GM21367 (cell line): ENCODE measurements around the gene RBFOX2.
"Not testable (repeated sequence)": the region's sequence is repeated elsewhere in the genome, so short reads cannot be mapped to it uniquely, and the experiment has no call there.

Experiments used
- ATAC-seq: cut with Tn5 transposase; IDR thresholded peaks from one replicate; pipeline ENCODE4 v1.9.1; 2021; ENCODE audit not compliant: unreplicated experiment

RBFOX2 gene

DNA sequence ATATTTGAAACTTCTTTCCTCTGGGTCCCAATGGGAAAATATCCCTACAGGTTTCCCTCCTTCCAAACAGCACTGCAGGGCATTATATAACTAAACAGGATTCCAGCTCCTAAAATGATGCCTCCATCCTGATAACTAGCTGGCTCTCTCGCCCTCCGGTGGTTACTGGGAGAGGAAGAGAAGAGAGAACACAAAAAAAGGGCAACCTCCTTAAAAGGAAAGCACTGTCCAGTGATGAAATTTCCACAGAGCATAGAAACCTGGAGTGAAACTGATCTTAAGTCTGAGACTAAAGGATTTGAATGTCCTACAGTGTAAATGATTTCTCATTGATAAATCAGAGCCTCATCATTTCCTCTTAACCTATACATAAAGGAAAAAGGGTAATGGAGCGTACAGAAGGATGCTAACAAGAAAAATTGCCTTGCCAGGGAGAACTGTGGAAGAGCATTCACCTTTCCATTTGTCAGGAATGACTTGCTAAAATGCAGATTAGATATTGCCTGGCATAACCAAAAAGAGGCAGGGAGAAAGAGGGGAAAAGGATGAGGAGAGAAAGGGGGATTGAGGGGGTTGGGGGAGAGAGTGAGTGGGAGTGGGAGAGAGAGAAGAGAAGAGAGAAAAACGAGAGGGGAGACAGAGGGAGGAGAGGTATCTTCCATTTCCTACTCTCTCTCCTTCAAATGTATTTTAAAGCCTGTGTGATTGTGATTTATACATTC is 189.6 kb downstream of the RBFOX2 start:
- no peak for ATAC-seq

DNA sequence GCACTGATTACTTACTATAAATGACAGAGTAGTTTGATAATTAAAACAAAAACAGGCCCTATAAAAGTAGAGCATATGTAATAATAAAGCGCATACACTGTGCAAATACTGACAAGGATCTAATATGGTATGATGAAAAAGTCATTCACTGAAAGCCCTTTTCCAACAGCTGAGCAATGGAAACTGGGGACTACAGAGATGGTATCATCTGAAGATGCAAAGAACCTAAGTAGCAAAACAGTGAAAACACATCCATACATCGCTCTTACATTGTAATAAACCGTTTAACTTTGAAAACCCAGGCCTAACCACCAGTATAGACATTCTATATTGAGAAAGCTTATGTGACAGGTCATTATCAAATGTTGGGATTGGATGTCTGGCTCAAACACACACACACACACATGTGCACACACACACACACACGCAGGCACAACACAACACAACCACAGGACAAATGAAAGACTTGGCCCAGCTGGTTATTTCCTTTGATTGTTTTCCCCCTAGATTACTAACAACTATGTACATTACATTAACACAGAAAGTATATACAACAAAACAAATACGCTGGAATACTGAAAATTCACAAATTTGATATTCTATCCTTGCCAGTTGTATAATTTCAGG is 191.4 kb downstream of the RBFOX2 start:
- ATAC-seq: no peak

DNA sequence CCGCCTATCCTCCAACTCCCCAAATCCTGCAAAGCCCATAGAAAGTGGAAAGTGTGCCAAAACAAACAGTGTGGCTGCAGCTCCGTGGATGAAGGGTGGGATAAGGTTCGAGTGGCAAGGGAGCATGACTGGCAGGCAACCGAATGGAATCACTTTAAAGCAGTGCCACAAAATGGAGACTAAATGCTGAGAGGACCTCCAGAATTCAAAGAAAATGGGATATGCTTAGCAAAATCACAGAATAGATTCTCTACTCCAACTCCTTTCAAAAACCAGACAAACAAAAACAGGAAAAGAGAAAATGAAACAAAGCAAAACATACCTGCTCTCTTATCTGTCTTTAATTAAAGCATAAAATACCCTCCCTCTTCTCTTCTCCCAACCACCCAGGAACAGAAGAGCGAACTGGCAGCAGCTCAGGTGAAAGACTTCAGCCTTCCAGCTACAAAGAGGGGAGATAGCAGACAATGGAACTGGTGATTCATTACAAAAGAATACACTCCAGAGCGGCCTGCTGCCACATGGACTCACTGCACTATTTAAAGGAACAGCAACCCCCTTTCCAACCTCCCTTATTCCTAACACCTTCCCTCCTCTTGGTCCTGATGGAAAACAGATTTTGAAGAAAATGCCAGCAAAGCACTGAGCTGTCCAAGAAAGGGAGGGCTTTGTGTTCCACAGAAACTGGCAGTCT is 192.5 kb downstream of the RBFOX2 start:
- no peak for ATAC-seq

DNA sequence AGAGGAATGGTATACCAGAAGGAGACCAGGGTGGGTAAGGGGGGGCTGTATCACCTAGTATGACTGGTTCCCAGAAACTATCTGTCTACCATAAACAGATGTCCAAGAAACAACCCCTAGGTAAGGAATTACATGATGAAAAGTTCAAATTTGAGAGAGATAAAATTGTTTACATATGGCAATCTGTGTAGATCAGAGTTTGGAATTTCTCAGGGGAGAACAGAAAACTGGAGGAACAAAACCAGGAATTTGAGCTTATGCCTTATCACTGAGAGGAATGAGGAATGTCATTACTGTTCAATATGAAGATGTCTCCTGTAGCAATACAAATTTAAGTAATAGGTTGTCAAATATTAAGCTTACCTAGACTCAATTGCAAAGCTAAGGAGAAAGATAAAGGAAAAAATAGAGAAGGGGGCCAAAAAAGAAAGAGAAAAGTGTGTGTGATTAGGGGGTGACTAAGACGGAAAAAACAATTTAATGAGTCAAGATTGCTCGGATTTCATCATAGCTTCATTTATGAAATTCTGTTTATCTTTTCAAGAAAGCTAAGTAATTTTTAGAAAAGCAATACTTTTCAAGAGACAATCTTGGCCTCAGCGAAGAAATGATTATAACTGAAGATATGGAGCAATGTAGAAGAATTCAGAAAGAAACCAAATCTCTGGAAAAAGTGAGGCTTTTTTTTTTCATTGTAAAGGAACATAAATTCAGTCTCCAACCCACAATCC is 193.2 kb downstream of the RBFOX2 start:
- no peak for ATAC-seq

DNA sequence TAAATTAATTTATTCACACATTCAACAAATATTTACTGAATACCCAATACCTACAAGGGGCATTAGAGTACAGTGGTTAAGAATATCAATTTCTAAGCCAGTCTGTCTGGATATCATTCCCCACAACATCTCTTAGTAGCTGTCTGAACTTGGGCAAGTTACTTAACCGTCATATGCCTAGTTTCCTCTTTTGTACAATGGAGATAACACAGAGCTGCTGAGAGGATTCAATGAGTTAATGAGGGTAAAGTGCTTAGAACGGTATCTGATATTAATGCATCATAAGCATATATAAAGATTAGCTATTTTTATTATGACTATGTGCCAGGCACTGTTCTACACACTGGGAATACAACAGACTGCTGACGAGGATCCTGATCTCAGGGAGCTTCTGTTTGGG is 194.6 kb downstream of the RBFOX2 start:
- no peak for ATAC-seq

DNA sequence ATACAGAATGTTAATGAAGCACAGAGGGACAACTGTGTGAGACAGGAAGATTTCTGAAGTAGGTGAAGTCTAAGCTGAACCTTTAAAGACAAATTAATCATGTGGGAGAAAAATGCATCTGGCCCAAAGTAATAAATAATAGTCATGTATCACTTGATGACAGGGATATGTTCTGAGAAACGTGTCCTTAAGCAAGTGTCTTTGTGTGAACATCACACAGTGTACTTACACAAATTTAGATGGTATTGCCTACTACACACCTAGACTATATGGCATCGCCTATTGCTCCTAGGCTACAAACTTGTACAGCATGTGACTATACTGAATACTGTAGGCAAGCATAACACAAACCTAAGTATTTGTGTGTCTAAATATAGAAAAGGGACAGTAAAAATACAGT is 198.3 kb downstream of the RBFOX2 start:
- no peak for ATAC-seq

DNA sequence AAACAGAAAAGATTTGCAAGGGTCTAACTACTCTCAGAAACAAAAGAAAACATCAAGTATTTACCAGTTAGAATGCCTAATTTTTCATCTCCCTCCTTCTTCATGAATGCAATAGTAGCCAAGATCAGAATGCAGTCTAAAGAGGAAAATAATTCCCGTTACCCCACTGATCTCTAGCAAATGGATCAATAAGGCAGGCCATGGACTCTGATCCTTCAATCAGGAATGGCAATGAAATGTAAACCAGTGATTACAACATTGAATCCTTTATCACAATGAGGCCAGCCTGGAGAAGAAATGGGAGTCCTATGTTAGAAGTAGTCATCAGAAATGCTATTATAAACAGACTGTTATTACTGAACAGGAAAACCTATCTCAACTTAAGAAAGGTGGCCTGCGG is 204.4 kb downstream of the RBFOX2 start:
- no peak for ATAC-seq

- ATAC-seq: no peak
These were observed 207.0 kb downstream of the RBFOX2 start for GRCh38 chr22:35821654-35822053.

DNA sequence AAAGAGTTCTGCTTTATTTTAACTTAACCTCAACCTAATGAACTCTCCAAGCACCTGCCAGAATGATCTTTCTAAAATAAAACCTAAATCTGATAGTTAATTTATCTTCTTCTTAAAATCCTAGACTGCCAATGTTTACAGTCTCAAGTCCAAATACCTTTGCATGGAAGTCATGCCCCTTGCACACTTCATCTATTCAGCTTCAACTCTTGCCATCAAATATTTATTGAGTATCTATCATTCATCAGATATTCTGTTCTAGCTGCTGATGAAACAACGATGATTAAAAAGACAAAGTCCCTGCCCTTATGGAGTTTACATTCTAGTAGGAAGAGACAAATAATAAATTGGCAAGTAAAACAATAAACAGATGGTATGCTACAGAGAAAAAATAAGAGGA is 209.2 kb downstream of the RBFOX2 start:
- ATAC-seq: no peak

- ATAC-seq: no peak
These were observed 209.7 kb downstream of the RBFOX2 start for GRCh38 chr22:35818897-35819296.

DNA sequence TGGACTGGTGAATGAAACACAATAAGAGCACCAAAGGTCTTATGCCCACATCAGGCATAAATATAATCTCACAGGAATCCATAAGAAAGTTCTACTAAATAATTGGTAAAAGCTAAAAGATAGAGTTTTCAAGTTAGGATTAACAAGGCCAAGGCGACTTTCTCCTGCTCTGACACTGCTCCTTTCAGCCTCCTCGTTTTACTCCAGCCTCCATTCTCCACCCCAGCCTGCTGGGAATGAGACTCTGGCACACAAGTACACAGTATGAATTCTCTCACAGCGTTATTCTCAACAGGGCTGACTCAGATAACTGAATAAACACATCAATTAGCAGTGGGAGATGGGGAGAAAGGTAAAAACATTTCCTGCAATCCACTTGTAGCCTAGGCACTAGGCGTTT is 216.0 kb downstream of the RBFOX2 start:
- no peak for ATAC-seq

- no peak for ATAC-seq
These were observed 217.0 kb downstream of the RBFOX2 start for GRCh38 chr22:35811670-35812069.

DNA sequence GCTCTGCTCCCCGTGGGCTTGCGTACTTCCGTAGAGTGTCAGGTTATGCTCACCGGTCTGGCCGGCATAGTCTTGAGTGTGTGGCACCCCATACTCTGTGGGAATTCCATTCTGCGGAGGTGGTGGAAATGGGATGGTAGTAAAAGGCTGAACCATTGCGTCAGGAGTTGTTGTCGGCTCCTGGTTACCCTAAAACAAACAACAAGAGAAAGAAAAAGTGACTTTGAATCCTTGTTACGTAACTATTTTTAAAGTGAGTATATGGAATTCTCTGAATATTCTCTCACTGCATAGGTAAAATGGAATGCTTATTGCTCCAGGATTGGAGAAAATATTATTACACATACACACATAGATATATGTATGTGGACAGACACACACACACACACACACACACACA is 218.8 kb downstream of the RBFOX2 start:
- no peak for ATAC-seq

- ATAC-seq: no peak
These were observed 220.2 kb downstream of the RBFOX2 start for GRCh38 chr22:35808377-35808776.

- not testable (repeated sequence) for ATAC-seq
These were observed 222.0 kb downstream of the RBFOX2 start for GRCh38 chr22:35806668-35807067.

DNA sequence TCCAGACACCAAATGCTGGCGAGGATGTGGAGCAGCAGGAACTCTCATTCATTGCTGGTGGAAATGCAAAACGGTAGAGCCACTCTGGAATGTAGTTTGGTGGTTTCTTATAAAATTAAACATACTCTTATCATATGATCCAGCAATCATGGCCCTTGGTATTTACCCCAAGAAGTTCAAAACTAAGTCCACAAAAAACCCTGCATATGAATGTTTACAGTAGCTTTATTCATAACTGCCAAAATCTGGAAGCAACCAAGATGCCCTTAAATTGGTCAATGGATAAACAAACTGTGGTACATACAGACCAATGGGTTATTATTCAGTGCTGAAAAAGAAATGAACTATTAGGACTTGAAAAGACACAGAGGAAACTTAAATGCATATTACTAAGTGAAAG is 223.2 kb downstream of the RBFOX2 start:
- ATAC-seq: no peak

DNA sequence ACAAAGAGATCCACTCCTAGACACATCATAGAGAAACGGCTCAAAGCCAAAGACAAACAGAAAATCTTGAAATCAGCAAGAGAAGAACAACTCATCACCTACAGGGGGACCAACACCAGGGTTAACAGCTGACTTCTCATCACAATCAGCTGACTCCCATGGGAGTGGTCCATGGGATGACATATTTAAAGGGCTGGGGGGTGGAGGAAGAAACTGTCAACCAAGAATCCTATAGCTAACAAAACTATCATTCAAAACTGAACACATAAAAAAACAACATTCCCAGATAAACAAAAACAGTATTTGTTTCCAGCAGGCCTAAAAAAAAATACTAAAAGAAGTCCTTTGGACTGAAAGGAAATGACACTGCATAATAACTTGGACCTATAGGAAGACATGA is 224.2 kb downstream of the RBFOX2 start:
- ATAC-seq: no peak

- no peak for ATAC-seq
These were observed 225.7 kb downstream of the RBFOX2 start for GRCh38 chr22:35802885-35803284.

GRCh38 chr22:35801301-35801700 is 227.3 kb downstream of the RBFOX2 start:
- ATAC-seq: not testable (repeated sequence)

DNA sequence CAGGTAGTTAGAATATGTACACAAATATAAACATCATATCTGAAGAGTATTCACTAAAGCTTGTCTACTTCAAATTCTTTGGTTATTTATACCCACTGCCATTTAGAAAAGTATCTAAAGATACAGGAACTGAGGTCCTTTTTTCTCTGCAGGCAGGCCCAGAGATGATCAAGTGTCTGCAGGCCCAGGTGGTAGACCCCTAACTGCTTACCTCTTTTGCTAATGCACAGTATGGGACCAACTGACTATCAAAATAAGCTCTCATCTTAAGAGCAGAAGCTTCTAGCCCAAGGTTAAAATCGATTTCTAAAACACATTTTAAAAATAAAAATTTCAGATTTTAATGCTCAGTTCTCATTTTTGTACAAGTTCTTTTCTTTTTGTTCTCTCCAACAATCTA is 229.5 kb downstream of the RBFOX2 start:
- no peak for ATAC-seq

GRCh38 chr22:35797411-35797810 is 231.2 kb downstream of the RBFOX2 start:
- ATAC-seq: no peak

GRCh38 chr22:35795476-35795875 is 233.1 kb downstream of the RBFOX2 start:
- ATAC-seq: no peak
